GM12878 (cell line): ENCODE data around the gene BARHL1. TPM values are rescaled to one million over a fixed set of nuclear protein-coding genes. Genes with fewer than 3 reads are reported as not detected.

Source experiments
- ATAC-seq: fragments of 200-7000 bp; cut with Tn5 transposase; 3 replicates; pipeline ENCODE4 v1.9.1; 2020; ENCODE audit warnings: mild to moderate bottlenecking, moderate library complexity
- BruUV-seq: library from RNA; stranded (reverse); fragments of 400-500 nt; replicated peaks from 2 replicates; lab custom pipeline; 2021; lab: Mats Ljungman, UMichigan
- CTCF ChIA-PET: fragments of 300-600 bp; sonication (Branson Sonifier 250); formaldehyde crosslinking; extraction: SDS; loops from one replicate; lab custom pipeline; 2021; ENCODE audit warnings: inconsistent platforms; lab: Yijun Ruan, JAX
- POLR2A ChIA-PET: fragments of 350-600 bp; formaldehyde crosslinking; extraction: SDS; loops from one replicate; lab custom pipeline; 2021; ENCODE audit warnings: inconsistent platforms; lab: Charles Lee
- RAD21 ChIA-PET: fragments of 300-600 bp; sonication (Branson Sonifier 250); formaldehyde crosslinking; loops from one replicate; lab custom pipeline; 2023; ENCODE audit warnings: antibody characterized with exemption; ENCODE audit not compliant: unreplicated experiment; lab: Charles Lee
- SMC1A ChIA-PET: fragments of 300-600 bp; sonication (Branson Sonifier 250); formaldehyde crosslinking; loops from one replicate; lab custom pipeline; 2023; ENCODE audit not compliant: unreplicated experiment, uncharacterized antibody; lab: Charles Lee
- DNase-seq: peaks from one replicate; pipeline ENCODE4 v3.0.0-alpha.2; 2011; ENCODE audit warnings: low read depth, low spot score
- FAIRE-seq: peaks from 3 replicates; lab custom pipeline; 2011; peaks lifted over from hg19 to GRCh38; lab: Jason Lieb, UNC
- H2AFZ ChIP-seq: 2 replicates; pipeline ENCODE4 v1.6.0; 2011; ENCODE audit warnings: low read depth, low read length, control low read depth; ENCODE audit not compliant: control insufficient read depth
- H3K27ac ChIP-seq: 2 replicates; pipeline ENCODE4 v1.5.1; 2011; ENCODE audit warnings: control low read depth; ENCODE audit not compliant: control insufficient read depth, insufficient read depth
- H3K27me3 ChIP-seq, 2 experiments: replicated peaks in 1 of 2; 2 replicates each; pipeline versions ENCODE4 v1.6.0 to v1.6.1; 2011; ENCODE audit warnings: low read length in 1 of 2; ENCODE audit not compliant: control insufficient read depth in 2 of 2, insufficient read depth in 2 of 2
- H3K36me3 ChIP-seq, 2 experiments: 2 replicates each; pipeline ENCODE4 v1.5.1; 2011; ENCODE audit warnings: low read length in 1 of 2; ENCODE audit not compliant: control insufficient read depth in 2 of 2, insufficient read depth in 2 of 2
- H3K4me1 ChIP-seq: 2 replicates; pipeline ENCODE4 v1.6.1; 2011; ENCODE audit warnings: mild to moderate bottlenecking, low read length, moderate library complexity, mixed read lengths; ENCODE audit not compliant: control insufficient read depth, insufficient read depth
- H3K4me2 ChIP-seq: 2 replicates; pipeline ENCODE4 v1.6.0; 2011; ENCODE audit warnings: control low read depth; ENCODE audit not compliant: control insufficient read depth, insufficient read depth
- H3K4me3 ChIP-seq: fragments of 200-600 bp; sonication (generic); 2 replicates; pipeline ENCODE4 v1.5.1; 2016
- H3K79me2 ChIP-seq: 2 replicates; pipeline ENCODE4 v1.6.0; 2011; ENCODE audit warnings: low read length; ENCODE audit not compliant: control insufficient read depth, insufficient read depth
- H3K9ac ChIP-seq: 2 replicates; pipeline ENCODE4 v1.8.0; 2011; ENCODE audit warnings: low read length, control low read depth, mixed read lengths; ENCODE audit not compliant: control insufficient read depth, insufficient read depth
- H3K9me3 ChIP-seq: replicated peaks from 3 replicates; pipeline ENCODE4 v1.5.1; 2011; ENCODE audit warnings: mild to moderate bottlenecking, low read length; ENCODE audit not compliant: control insufficient read depth, insufficient read depth
- H4K20me1 ChIP-seq: 2 replicates; pipeline ENCODE4 v1.6.0; 2011; ENCODE audit not compliant: control insufficient read depth, insufficient read depth
- ASH2L ChIP-seq: fragments of 300-600, 200-600 bp; sonication (generic); IDR thresholded peaks from 2 replicates; pipeline ENCODE4 v1.6.1; 2017; ENCODE audit warnings: low read depth, mild to moderate bottlenecking, borderline replicate concordance
- BRCA1 ChIP-seq: IDR thresholded peaks from 2 replicates; pipeline ENCODE4 v1.6.1; 2011; ENCODE audit warnings: low read depth, low read length, improper control_type of control experiment
- CREM ChIP-seq: IDR thresholded peaks from 2 replicates; pipeline ENCODE4 v1.6.1; 2014; ENCODE audit warnings: antibody characterized with exemption, low read depth
- IRF4 ChIP-seq: IDR thresholded peaks from 2 replicates; pipeline ENCODE4 v1.6.1; 2011; ENCODE audit warnings: low read depth, low read length
- MEF2B ChIP-seq: fragments of 450-650 bp; IDR thresholded peaks from 2 replicates; pipeline ENCODE4 v1.6.1; 2018; ENCODE audit warnings: mild to moderate bottlenecking, moderate library complexity; ENCODE audit not compliant: partially characterized antibody, poor library complexity, severe bottlenecking
- MTA3 ChIP-seq: IDR thresholded peaks from 2 replicates; pipeline ENCODE4 v1.6.1; 2012; ENCODE audit warnings: low read length, inconsistent platforms, borderline replicate concordance
- PAX8 ChIP-seq: fragments of 450-650 bp; IDR thresholded peaks from 2 replicates; pipeline ENCODE4 v1.6.1; 2017; ENCODE audit warnings: mild to moderate bottlenecking, moderate library complexity
- RELA ChIP-seq: fragments of 450-650 bp; IDR thresholded peaks from 2 replicates; pipeline ENCODE4 v1.8.0; 2014; ENCODE audit warnings: borderline replicate concordance; ENCODE audit not compliant: partially characterized antibody
- SIN3A ChIP-seq: IDR thresholded peaks from 2 replicates; pipeline ENCODE4 v1.6.1; 2012; ENCODE audit warnings: low read depth, low read length, improper control_type of control experiment
- SMC3 ChIP-seq: IDR thresholded peaks from 2 replicates; pipeline ENCODE4 v1.6.1; 2011; ENCODE audit warnings: low read length, improper control_type of control experiment, borderline replicate concordance
- STAT3 ChIP-seq: IDR thresholded peaks from 2 replicates; pipeline ENCODE4 v1.6.1; 2011; ENCODE audit warnings: low read depth, low read length, improper control_type of control experiment
- YBX1 ChIP-seq: fragments of 450-650 bp; IDR thresholded peaks from 2 replicates; pipeline ENCODE4 v1.6.1; 2016; ENCODE audit warnings: antibody characterized with exemption
- WGBS: methylation state at CpG from one replicate; pipeline ENCODE4 v1.1.6; 2016; ENCODE audit warnings: low lambda C conversion rate; ENCODE audit not compliant: insufficient replicate concordance, insufficient coverage; ENCODE audit errors: missing lambda C conversion rate; 5-methylcytosine and 5-hydroxymethylcytosine counted together
- in situ Hi-C: fragments of 300-500 bp; cut with MboI; formaldehyde crosslinking; loops from 9 replicates; pipeline ENCODE4 v1.14.3; 2018; ENCODE audit warnings: mixed read lengths
- intact Hi-C: fragments of 100-400 bp; cut with micrococcal nuclease; formaldehyde crosslinking; loops from one replicate; pipeline ENCODE4 v1.14.2; 2022; ENCODE audit not compliant: unreplicated experiment
- polyA plus RNA-seq, 11 experiments: library from polyadenylated mRNA; depleted of rRNA in 4 of 11; unstranded in 6 of 11; stranded (reverse) in 5 of 11; fragments of >200 nt; fragmentation: Nextera tagmentation in 4 of 11; fragmentation: Illumina TruSeq in 1 of 11; extraction: Ambion mirVana in 4 of 11; extraction: Trizol in 1 of 11; gene quantifications; 1 replicate in 1 of 11; 2 replicates in 10 of 11; pipeline versions ENCODE4 v1.2.1 to v1.2.3, GENCODE V29; 2011 to 2016; ENCODE audit warnings: inconsistent platforms in 2 of 11, missing spikeins in 2 of 11, low read depth in 1 of 11
- total RNA-seq, 4 experiments: library from RNA; depleted of rRNA in 3 of 4; stranded (reverse); fragments of >200 nt in 3 of 4; fragmentation: Illumina TruSeq in 1 of 4; extraction: Trizol in 1 of 4; gene quantifications; 2 replicates each; pipeline versions ENCODE4 v1.2.1 to v1.2.3, GENCODE V29; 2013 to 2021
- TF ChIP-seq, protein P1 (sequence below): fragments of 450-650 bp; IDR thresholded peaks from 2 replicates; pipeline ENCODE4 v1.6.1; 2014; ENCODE audit warnings: mild to moderate bottlenecking
- TF ChIP-seq, protein P2 (sequence below): IDR thresholded peaks from 2 replicates; pipeline ENCODE4 v1.6.1; 2012; ENCODE audit warnings: low read depth, low read length, improper control_type of control experiment

The BARHL1 gene
- total and polyA plus RNA-seq, 10 of the 15 experiments (the other 5 are each of a cell fraction or from before 2014, with no cell fraction given) = not detected

DNA sequence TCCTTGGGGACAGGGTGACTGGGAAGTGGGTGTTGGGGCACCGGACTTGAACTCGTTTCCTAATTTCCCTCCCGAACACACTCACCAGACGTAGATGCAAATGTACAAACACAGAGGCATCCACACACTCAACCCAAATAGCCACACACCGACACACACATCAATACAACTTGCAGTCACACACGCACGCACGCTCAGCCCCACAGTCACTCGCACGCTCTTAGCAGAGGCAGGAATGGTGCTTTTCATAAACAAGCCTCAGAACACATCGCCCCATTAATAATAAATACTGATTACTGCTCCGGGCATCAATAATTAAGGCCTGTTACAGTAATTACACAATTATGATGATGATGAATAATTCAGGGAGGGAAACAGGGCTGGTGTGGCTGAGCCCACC lies 5.7 kb downstream of the BARHL1 start:
- intact Hi-C loops = no loop called here

More for the DNA sequence above, 5.7 kb downstream of the BARHL1 start:
- H3K9me3 ChIP-seq = no peaks in the 10 kb centered on the region
- H3K27me3 ChIP-seq = peaks cover 24 to 25% of the 10 kb centered on the region in 2 experiments
- no peak overlapping the region for H2AFZ ChIP-seq
- ATAC-seq (no peak), DNase-seq (no peak), FAIRE-seq (no peak)
- H3K4me3 ChIP-seq = no peak overlapping the region
- no peaks in the 10 kb centered on the region for H3K79me2 ChIP-seq
- no peak overlapping the region for H3K27ac ChIP-seq
- ChIA-PET RAD21 (no interaction called here), SMC1A (no interaction called here), CTCF (no interaction called here), POLR2A (no interaction called here)
- TF ChIP-seq CREM (no peak), RELA (no peak), ASH2L (no peak), MEF2B (no peak), SIN3A (no peak), YBX1 (no peak), PAX8 (no peak), IRF4 (no peak), BRCA1 (no peak), SMC3 (no peak), STAT3 (no peak), MTA3 (no peak)
- TF ChIP-seq, protein P1, sequence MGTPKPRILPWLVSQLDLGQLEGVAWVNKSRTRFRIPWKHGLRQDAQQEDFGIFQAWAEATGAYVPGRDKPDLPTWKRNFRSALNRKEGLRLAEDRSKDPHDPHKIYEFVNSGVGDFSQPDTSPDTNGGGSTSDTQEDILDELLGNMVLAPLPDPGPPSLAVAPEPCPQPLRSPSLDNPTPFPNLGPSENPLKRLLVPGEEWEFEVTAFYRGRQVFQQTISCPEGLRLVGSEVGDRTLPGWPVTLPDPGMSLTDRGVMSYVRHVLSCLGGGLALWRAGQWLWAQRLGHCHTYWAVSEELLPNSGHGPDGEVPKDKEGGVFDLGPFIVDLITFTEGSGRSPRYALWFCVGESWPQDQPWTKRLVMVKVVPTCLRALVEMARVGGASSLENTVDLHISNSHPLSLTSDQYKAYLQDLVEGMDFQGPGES = no peak
- TF ChIP-seq, protein P2, sequence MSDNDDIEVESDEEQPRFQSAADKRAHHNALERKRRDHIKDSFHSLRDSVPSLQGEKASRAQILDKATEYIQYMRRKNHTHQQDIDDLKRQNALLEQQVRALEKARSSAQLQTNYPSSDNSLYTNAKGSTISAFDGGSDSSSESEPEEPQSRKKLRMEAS = no peak
- H4K20me1 ChIP-seq = peaks cover 5% of the 10 kb centered on the region
- no peak overlapping the region for H3K4me2 ChIP-seq
- H3K36me3 ChIP-seq = no peaks in the 10 kb centered on the region
- in situ Hi-C loops = no loop called here
- 35% methylated on average over 12 of the region's 12 CpGs for WGBS
- H3K9ac ChIP-seq = no peak overlapping the region
- no peaks in the 10 kb centered on the region for H3K4me1 ChIP-seq
- no TSS peak for BruUV-seq
